ENCODE measurements around the gene SETX.

Gene SETX

DNA sequence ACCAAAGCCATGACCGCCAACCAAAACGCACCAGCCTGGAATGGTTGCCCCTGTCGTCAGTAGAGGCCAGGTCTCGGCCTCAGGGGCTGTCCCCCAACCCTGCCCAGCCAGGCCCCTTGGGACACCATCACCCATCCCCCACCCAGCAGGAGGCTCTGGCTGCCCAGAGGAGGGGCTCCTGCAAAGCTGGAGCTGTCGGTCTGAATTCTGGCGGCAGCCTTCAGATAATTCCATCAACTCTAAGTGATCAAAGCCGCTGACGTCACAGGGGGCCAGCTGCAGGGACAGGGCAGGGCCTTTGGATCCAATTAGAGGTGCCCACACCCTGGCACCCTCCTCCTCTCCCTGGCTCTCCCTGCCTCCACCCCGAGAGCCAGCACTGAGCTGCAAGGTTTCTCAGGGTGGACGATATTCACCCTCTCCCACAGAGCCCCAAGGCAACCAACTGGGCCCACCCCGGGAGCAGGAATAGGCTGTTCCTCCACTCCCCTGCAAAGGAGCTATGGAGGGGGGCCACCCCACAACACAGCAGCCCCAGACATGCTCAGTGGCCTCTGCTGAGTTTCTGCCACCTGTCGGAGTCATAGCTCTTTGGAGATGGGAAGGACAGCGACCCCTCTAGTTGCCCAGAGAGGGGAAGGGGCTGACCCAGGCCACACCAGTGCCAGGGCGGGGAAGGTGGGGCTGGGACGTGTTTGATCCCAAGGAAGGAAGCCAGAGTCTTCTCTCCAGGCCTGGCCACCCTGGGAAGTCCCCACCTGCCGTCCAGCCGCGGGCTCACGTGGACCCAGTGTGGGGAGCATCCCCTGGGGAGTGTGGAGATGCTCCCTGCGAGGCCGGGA lies 114.6 kb downstream of the SETX start:
- DNase-seq = no peak

DNA sequence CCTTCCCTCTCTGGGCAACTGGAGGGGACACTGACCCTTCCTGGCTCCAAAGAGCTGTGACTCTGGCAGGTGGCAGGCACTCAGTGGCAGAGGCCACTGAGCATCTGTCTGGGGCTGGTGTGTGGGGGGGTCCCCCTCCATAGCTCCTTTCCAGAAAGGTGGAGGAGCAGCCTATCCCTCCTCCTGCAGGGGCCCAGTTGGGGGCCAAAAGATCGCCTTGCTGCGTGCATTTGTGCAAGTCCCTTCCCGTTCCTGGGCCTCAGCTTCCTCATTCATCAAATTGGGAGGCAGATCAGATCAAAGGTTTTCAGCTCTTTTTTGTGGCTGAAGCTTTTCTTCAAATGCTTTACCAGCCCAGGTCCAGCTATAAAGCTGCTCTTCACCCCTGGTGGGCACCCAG lies 115.3 kb downstream of the SETX start:
- no peak for DNase-seq

DNA sequence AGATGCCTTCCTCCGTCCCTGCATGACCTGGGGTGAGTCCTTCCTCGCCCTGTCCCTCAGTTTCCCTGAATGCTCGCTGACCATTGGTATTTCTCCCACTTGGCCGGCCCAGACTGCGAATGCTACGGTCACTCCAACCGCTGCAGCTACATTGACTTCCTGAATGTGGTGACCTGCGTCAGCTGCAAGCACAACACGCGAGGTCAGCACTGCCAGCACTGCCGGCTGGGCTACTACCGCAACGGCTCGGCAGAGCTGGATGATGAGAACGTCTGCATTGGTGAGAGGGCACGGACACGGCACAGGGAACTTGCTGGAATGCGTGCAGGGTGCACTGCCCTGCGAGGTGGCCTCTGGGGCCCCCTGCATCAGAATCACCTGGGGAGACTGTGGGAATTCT lies 115.8 kb downstream of the SETX start:
- peak in 1 of 51 donors; percentile 38 for DNase-seq

DNA sequence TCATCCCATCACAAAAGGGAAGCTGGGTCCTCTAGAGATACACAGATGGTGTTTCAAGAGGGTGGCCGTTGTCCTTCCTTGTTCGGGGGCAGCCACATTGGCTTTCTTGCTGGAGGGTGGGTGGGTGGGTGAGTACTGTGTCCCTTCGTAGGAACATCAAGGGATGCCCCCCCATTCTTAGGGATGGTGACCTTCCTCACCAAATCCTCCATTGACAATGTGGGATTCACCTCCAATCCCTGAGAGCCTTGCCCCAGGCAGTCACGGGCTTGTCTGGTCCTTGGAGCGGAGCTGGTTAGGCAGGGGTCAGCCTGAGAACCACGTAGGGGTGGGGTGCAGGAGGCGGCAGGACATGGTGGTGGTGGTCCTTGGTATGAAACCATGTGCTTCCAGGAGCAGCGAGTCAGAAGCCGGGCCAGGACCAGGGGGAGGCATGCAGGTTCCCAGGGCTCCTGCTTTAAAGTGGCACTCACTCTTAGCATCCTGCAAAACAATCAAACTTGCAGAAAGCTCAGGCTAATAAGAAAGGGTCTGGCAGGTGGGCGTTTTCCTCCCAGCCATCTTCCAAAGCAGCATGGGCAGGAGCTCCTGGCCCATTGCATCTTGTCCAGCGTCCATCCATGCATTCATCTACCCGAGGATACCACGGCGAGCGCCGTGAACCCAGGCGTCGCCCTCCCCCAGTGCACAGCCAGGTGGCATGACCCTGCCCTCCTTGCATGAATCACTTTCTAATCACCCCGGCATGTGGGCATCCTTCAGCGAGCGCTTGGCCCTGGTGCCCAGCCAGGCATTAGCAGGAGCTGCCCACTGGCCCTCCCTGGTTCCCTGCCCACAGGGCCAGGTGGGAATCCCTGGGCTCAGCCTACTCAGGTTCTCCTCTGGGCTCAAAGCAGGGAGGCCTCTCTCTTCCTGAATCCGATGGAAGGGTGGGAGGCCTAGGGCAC lies 116.5 kb downstream of the SETX start:
- no peak for DNase-seq

DNA sequence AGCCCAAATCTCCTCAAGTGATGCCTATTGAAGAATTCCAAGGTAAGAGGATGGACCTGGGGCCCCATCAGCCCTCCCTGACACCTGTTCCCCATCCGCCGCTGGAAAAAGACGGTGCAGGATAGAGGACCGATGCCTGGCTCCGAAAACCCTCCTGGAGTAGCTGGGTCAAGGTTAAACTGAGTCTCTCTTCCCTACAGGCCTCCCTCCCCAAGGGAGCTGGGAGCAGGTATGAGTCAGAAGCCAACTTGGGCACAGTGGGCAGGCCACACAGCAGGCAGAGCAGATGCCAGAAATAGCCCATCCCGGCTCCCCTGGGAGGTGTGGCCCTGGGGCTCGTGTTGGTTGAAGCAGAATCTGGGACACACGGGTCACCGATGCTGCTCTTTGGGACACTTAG lies 117.3 kb downstream of the SETX start:
- DNase-seq = no peak

DNA sequence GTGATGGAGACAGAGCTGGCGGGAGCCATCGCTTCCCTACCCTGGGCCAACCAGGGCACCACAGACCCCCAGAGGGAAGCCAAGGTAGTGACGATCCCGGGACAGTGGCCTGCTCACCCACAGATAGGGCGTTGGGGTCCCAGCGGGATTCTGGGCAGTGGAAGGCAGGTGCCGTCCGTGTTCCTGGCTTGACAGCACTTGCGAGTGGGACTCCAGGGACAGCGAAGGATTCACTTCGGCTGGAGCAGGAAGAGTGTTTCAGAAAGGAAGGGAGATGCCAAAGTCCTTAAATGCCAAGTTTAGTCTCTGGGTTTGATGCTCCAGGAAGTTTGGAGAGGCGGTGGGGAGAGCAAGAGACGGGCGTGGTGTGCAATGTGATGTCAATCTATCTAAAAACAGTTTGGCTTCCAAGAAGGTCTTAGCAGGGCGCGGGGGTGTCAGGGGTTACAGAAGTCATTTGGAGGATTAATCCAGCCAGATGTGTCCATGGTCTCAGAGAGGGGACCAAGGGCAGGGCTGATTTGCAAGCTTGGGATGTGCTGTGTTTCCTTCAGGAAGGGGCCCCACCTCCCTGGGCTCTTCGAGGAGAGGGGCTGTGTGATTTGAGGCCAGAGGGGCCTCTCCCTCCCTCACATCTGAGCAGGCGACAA lies 118.0 kb downstream of the SETX start:
- no peak for DNase-seq

DNA sequence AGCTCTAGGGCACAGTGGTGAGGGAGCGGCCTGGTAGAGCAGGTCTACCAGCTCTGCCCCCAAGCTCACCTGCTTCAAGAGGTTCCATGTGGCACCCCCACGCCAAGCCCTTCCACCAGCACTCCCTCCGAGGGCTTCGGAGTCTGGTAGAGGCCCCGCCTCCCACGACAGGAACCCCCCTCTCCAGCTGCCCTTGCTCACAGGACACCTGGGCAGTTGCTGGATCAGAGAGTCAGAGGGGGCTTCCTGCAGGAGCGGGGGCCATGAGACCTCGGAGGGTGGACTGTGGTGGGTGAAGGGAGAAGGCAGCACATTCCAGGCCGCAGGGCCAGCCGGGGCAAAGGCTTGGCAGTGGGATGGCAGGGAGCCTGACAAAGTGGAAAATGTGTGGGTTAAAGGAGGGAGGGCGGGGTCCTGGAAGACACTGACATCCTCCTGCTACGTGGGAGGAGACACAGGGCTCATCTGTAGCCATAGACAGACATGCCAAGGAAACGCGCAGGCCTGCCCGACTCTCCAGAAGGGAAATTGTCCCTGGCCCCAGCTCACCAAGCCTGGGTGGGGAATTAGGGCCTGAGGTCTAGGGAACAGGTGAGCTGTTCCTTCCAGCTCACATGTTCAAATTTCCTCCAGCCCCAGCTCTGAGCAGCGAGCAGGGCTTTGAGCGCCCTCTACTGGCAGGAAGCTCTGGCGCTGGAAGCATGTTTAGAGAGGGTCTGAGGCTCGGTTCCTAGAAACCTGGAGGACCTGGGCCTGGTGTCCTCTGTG lies 118.7 kb downstream of the SETX start:
- peak in 46 of 51 donors; percentile 29 to 86 (median 62) for DNase-seq

DNA sequence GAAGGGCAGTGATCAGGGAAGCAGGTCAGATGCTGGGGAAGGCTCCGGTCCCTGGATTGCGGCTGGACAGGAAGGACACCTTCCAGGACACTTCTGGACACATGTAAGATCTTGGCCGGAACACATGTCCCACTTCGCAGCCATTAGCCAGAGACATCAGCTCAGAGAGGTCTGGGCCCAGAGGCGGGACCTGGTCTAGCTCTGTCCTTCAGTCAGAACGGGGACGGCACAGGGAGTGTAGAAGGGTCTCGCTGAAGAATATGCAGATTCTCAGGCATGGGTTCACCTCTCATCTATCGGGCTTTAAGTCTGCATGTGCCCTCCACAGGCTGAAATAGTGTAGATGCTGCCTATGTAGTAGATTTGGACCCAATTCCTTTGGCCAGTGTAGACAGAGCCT lies 119.7 kb downstream of the SETX start:
- no peak for DNase-seq

DNA sequence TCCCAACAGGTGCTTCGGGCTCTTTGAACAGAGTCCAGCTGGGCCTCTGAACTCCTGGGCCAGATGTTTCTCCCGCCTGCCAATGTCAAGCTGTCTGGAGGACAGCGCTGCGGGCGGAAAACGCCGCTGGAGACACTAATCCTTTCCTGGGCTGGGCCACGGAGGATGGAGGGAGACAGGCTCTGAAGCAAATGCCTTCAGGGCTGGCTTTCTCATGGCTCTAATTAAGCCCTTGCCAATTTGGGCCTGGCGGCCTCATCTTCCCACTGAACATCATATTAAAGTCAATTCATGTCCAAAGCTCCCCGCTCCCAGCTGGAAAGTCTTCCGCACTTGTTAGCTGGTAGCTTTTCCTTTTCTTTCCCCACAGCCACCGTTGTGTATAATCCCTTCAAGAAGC lies 120.3 kb downstream of the SETX start:
- peak in 1 of 51 donors; percentile 19 for DNase-seq

DNA sequence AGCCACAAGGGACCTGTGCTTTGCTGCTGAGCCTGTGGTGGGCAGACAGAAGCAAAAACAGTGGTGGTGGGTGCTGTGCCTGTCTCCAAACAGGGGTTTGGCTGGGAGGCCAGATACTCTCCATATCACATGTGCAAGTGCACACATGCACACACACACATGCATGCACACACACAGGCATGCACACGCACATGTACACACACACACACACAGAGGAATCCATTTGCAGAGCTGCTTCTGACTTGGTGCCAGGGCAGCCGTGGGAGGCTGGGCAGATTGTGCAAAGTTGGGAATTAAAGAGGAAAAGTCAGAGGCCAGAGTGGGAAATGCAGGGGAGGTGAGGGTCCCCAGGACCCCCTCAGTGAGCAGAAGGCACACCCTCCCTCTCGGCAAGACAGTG lies 121.6 kb downstream of the SETX start:
- DNase-seq = no peak

DNA sequence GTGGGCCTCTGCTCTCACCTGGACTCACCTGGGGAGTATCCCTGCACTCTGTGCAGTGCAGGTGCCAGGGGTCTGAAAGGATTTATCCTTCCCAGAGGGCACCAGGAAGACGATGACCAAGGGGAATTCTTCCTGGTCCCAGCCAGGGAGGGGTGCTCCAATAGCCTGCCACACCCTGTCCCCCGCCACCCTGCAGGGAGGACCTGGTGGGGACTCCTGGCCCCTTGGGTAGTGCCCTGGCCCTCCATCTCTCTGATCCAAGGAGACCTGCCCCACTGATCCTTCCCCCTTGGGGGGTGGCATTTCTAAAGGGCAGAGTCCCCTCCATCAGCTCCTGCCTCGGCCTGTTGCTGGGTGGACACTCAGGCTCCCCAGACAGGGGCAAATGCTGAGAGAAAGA lies 122.3 kb downstream of the SETX start:
- no peak for DNase-seq

DNA sequence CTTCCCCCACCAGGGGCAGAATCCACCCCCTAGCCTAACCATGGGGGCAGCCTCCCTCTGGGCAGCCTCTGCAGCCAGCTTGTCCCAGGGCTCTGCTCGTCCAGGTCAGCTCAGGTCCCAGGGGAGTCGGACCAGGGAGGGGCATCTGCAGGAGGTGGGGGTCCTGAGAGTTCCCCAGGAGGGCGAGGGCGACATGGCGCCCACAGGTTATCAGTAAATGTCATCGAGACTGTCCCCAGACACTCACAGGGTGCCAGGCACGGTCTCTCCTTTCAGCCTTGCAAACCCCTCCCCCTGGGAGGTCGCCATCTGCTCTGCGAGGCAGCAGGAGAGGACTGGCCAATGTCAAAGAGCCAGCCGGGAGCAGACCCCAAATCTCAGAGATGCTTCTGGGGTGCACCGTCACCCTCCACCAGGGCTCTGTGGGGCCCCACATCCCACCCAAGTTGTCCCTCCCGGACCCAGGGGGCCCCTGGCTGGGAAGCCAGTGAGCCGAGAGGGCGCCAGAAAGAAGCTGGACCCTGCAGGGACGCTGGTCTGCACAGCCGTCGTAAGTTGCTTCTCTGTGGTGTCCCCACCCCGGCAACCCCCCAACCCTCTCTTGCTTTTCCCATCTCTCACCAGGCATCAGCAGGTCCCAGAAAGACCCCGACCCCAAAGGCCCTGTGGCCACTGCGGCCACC lies 123.6 kb downstream of the SETX start:
- no peak for DNase-seq

DNA sequence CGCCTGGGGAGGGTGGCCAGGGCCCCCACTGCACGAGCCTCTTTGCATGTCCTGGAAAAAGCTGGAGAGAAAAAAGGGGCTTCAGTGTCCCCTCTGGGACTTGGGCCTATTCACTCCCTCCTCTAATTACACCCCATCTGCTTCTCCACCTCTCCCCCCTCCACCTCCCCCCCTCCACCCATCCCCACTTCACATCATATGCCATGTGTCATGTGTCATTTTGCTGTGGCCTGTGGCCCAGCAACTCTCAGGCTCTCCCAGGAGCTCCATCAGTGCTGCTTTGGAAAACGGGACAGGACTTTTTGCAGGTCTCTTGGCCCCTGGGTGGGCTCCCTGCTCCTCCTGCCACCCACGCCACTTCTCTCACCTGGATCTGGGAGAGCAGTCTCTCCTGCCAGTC lies 124.2 kb downstream of the SETX start:
- no peak for DNase-seq

DNA sequence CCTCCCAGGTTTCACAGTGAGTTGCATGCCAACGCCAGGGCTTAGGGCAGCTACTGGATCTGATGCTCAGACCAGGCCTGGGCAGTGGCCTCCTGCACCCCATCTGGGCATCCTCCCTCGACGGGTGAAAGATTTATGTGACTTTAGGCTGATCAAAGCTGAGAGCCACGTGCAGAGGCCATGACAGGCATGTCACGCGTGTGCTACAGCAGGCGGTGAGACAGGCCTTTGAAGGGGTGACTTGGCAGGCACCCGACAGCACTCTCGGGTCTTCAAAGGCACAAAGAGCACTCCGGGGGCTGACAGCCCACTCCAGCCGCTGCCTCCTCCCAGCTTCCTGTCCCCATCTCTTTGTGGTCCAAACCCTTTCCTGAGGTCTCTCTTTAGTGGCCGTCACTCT lies 126.7 kb downstream of the SETX start:
- DNase-seq = no peak

DNA sequence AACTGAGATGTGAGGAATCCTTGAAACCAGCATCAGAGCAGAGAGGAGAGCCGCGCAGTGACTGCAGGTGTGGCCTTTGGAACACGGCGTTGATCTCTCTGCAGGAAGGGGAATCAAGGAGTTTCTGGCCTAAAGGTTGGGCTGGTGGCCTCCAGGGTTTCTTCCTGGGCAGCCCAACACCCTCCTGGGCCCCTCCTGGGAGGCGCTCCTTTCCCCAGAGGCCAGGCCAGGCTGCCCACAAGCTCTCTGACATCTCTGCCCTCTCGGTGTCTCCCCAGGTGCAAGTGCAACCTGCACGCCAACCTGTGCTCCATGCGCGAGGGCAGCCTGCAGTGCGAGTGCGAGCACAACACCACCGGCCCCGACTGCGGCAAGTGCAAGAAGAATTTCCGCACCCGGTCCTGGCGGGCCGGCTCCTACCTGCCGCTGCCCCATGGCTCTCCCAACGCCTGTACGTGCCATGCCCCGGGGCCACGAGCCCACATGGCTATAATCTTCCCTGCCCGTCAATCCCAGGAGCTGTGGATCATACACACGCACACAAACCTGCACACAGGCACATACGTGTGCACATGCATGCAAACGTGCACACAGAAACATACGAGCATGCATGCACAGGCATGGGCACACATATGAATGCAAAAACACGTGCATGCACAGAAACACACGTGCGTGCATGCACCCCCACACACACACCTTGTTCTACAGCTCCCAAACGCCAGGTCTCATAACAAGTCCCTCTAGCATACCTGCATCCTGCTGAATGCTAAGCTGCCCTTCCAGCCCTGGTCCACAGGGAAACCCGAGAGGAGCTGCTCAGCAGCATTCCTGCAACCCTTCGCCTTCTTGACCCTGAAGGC lies 128.0 kb downstream of the SETX start:
- DNase-seq = no peak

DNA sequence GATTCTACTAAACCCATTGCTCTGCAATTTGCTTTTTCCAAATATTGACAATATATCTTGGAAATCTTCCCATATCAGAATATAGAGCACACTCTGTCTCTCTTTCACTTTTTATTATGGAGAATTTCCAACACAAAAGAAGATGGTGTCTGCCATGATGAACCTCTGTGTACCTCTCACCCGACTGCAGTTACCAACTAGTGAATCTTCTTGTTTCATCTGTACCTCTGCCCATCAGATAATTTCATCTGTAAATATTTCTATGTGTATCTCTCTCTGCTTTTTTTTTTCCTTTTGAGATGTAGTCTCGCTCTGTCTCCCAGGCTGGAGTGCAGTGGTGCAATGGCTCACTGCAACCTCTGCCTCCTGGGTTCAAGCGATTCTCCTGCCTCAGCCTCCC lies 130.1 kb downstream of the SETX start:
- no peak for DNase-seq

DNA sequence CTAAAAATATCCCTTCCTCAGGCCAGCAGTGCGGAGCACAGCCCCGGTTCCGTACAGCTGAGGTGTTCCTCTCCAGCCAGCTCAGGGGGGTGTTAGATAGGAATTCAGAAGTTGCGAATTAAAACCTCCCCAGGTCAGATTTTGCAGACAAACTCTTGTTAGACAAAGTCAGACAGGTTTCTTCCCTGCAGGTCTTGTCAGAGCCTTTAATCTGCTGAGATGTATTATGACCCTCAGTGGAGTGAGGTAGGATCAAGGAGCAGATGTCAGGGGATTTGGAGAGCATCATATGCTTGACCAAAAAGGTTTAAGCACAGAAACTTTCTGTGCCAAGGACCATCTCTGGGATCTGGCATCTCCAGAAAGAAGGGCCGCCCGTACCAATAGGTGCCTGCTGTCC lies 132.8 kb downstream of the SETX start:
- no peak for DNase-seq

DNA sequence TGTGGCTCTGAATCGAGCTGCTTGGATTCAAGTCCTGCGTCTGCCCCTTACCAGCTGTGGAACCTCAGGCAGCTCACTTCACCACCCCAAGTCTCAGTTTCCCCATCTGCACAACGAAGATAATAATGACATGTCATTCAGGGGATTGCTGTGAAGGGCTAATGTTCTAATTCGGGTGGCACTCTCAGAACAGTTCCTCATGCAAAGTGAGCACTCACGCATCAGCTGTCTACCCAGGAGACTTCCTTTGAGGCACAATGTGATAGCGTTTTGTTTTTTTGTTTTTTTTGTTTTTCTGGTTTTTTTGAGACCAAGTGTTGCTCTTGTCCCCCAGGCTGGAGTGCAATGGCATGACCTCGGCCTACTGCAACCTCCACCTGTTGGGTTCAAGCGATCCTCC lies 136.6 kb downstream of the SETX start:
- DNase-seq = no peak

DNA sequence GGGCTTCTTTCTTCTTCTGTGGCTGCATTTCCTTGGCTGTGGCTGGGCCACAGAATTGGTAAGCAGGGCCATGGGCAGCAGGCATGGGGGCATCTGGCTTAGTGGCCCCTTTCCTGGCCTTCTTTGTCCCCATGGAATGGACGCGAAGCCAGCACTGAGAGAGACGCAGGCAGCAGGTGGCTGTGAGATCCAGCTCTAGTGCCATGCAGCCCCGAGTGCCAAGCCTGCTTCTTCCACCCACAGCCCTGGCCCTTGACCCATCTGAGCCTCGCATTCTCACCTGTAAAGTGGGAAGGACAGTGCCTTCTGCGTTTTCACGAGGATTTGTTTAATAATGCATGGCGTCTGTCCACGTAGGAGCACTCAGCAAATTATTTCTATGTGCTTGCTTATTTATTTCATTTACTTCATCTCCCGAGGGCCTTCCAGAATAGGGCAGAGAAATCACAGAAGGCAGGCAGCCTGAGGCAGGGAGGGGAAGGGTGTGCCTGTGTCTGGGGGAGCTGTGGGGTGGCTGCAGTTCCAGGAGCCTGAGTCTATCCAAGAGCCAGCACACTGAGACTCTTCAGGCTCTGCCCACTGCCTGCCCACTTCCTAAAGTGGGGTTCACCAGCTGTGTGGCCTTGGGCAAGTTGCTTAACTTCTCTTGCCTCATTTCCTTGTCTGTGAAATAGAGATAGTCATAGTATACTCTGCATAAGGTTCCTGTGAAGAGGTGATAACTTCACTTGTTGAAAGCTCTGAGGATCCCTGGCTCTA lies 137.7 kb downstream of the SETX start:
- DNase-seq = no peak
